NCI-H510A treated with DMSO at 0.1 percent for 48 hours (cell line): ENCODE measurements around the gene TRMU.
A peak's percentile ranks its signal among the peaks of the same experiment; 100 is the strongest.

Source experiments
- DNase-seq: peaks from one replicate; lab custom pipeline; 2025; lab: John Stamatoyannopoulos, UW

Gene TRMU

GRCh38 chr22:46337870-46338269 lies 2.4 kb downstream of the TRMU start:
- no peak for DNase-seq

- DNase-seq = no peak
These were observed 3.1 kb downstream of the TRMU start for GRCh38 chr22:46338636-46339035.

DNA sequence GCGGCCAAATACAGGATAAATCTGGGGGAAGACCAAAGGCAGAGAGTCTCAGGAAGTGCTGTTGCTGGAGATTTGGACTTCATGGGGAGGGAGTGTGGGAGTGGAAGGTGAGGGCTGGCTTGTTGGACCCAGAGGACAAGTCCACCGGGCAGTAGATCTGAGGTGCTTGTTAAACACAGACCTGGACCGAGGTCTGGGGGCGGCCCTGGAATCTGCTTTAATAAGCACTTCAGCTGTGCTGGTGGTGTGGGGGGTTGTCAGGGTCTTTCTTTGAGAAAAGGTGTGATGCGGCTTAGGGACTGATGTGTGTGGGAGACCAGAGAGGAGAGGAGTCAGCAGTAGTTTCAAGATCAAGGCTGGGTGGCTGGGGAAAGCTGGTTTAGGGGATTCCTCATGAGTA lies 4.4 kb downstream of the TRMU start:
- DNase-seq = no peak

DNA sequence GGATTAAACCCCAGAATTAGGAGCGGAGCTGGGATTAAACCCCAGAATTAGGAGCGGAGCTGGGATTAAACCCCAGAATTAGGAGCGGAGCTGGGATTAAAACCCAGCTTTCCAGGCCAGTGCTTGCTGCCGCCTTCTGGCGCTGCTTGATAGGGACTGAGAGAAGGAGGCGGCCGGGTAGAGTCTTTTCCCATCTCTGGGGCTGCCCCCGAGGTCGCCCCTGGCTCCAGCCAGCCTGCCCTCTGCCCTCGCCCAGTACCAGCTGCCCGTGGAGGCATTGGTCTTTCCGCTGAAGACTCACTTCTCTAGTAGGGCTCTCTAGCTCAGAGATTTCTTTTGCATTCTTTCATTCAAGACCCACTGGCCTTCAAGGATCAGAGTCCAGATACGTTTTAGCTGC lies 5.2 kb downstream of the TRMU start:
- no peak for DNase-seq

DNA sequence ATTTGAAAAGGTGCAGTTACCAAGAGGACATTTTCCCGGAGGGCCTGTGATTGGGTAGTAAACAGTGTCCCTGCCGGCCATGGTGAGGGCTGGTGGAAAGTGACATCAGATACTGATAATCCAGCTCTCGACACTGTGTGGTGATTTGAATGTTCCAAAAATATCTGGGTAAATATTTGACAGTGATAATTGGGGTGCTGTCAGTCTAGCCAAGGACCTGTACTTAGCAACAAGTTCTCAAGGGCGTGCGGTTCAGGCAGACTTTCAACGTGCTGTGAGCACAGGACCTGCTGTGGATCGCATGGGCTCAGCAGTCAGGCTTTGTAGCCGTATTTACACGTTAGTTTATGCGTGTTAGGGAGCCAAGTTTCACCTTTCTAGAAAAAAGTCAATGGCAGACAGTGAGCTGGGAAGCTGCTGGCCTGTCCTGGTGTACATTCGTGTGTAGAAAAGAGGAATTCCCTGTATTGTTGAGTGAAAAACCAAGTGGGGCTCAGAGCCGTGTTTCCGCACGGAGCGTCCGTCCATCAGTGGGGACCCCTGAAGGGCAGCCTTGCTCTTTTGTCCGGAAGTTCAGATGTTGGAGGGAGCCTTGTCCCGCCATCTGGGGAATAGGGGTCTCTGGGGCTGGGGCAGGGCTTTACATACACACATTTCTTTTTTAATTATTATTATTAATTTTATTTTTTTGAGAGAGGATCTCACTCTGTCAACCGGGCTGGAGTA lies 11.3 kb downstream of the TRMU start:
- no peak for DNase-seq

DNA sequence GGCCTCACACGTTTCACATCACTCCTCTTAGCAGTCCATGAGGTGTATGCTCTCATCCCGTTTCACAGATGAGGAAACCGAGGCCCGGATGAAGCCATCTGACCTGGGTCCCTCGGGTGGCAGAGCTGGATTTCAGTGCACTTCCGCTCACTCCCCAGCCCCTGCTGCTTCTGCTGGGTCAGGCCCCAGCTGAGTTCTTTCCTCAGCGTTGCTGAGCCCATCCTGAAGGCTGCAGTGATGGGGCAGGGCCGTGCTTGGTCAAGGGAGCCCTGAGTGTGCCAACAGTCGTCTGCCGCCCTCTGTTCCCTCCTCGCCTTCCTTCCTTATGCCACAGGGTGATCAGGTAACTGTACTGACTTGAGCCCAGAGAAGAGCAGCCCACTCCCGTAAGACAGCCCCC lies 12.1 kb downstream of the TRMU start:
- no peak for DNase-seq

DNA sequence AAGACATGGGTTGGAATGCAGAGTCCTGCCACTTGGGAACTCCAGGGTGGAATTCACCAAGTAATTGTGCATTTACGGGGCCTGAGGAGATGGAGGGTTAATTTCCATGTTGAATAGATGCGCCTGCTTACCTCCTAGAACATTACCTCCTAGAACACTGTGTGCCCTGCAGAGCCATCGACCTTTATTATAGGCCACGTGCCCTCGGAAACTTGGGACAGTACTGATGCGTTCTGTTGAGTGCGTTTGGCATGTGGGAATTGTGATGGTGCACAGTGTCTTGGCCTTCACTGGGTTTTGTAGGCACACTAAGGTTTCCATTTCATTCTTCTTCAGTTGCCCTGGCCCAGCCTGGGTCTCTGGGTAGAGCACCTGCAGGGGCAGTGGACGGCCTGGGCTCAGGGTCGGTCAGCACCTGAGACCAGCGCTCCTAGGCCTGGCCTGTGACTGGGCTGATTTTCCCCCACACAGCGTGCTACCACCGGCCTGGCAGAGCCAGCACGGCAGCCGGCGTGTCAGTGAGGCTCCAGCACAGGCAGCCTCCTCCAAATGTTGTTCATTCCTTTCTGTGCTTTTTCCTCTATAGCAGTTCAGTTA lies 12.7 kb downstream of the TRMU start:
- no peak for DNase-seq

DNA sequence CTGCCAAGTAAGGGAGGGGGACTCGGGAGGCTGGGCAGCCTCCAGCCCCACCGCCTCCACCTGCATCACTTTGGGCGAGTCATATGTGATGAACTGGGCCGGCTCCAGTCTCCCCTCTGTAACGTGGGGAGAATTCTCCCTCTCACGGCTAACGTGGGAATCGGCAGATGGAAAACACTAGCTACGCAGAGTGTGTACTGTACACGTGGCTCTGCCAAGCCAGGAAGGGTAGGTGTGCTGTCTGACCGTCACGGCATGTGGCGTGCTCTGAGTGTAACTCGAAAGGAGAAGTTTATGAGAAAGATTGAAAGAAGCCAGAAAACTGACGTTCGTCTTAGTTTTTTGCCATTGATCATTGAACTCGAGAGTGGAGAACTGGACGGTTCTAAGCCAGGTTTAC lies 13.7 kb downstream of the TRMU start:
- no peak for DNase-seq

DNA sequence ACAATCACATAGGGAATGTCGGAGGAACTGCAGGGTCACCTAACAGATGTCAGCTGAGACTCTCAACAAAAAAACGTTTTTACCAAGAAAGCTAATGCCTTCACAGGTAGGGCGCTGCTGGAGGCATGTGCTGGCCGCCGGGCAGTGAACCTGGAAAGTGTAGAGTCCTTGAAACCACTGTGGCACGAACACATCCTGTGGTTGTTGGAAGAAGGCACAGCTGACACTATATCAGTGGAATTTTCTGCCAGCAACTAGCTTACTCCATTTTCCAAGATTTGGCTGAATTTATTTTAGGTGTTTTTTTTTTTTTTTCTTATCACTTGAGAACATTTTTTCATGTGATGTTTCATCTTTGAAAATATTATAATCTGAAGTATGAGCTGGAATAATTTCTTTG lies 14.2 kb downstream of the TRMU start:
- DNase-seq = no peak

DNA sequence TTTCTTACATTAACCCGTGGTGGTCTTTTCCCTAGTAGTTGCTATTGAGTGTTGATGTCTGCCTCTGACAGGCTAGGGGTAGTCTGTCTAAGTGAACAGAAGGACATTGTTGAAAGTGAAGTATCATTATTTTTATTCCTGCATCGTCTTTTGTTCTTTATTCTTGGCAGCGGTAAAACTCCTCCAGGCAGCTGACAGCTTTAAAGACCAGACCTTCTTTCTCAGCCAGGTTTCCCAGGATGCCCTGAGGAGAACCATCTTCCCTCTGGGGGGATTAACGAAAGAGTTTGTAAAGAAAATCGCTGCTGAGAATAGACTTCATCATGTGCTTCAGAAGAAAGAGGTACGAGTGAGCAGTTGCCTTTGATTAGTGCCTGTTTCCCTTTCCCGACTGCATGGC lies 14.6 kb downstream of the TRMU start:
- no peak for DNase-seq

- no peak for DNase-seq
These were observed 15.1 kb downstream of the TRMU start for GRCh38 chr22:46350646-46351045.

- no peak for DNase-seq
These were observed 15.7 kb downstream of the TRMU start for GRCh38 chr22:46351131-46351735.

DNA sequence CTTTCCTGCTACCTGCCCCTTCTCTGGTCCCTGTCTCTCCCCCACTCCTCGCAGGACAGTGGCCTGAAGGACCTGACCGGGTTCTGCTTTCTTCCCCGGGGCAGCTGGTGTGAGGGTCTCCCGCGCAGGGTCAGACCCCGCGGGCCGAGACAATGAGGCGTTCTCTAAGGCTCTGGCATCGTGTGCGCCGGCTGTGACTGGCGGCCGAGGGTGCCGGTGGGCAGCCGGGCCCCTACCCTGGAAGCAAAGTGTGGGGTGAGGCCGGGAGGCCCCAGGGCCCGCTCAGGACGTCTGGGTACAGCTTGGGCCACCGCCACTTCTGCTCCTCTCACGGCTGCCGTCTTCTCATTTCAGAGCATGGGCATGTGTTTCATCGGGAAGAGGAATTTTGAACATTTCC lies 16.3 kb downstream of the TRMU start:
- DNase-seq = no peak

DNA sequence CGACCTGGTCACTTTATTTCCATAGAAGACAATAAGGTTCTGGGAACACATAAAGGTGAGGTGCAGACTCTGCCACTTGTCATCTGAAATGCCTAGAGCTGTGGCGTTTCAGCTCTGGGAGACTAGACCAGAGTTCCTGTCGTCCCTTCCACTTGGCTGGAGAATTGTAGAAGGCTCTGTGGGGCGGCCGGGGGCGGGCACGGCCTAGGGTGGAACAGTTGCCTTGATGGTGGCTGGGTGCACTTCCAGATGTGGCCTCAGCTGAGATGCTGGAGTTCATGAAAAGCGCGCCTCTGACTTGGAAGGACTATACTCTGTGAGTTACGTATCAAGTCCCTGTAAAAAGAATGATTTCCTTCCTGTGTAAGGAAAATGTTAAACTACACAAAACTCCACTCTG lies 16.8 kb downstream of the TRMU start:
- no peak for DNase-seq

GRCh38 chr22:46352691-46353386 lies 17.3 kb downstream of the TRMU start:
- DNase-seq = no peak

GRCh38 chr22:46353483-46354105 lies 18.1 kb downstream of the TRMU start:
- DNase-seq = no peak

DNA sequence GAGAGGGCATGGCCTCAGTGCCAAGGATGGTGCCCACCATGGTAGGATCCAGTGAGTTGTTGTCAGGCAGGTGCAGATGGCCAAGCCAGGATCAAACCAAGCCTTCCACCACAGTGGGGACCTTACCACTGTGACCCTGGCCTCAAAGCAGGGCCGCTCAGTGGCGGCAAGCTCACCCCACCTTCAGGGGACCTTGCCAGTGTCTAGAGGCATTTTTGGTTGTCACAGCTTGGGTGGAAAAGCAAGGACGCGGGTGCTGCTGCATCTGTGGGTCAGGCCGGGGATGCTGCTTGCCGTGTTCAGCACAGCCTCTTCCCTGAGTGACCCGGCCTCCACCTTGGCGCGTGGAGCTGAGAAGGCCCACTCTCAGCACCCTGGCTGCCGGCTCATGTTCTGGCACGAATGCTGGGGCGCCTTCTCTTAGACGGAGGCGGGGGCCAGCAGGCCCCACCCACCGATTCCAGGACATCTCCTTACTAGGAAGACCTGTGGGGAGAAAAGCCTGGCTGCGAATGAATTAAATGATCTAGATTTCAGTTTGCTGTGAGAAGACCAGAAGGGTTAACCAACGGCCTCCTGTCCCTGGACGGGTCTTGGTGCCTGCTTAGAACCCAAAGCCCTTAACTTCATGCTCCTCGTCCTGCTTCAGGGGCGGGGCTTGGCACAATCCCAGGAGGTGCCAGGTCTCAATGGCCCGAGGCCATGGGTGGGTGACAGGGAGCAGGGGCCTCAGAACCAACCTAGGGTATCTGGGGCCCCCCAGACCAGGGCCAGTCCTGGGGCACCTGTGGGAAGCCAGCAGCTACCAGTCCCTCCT lies 18.9 kb downstream of the TRMU start:
- no peak for DNase-seq

DNA sequence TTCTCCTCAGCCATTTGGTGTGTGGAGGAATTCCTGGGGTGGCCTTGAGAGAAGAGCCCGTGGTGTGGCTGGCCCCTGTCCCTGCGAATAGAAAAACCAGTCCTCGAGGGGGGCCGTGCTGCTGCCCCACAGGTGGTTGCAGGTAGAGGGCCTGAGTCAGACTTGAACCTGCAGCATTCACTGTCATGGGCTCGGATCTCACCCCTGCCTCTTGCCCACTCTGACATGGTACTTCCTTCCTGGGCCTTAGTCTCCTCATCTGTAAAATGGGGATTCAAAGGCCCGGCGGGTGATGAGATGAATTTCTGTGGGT lies 19.4 kb downstream of the TRMU start:
- no peak for DNase-seq

GRCh38 chr22:46355369-46355995 lies 20.0 kb downstream of the TRMU start:
- peak; percentile 7 for DNase-seq

- DNase-seq = no peak
These were observed 20.5 kb downstream of the TRMU start for GRCh38 chr22:46355996-46356471.
